Measurements from ENCODE around the gene MBNL1.

The MBNL1 gene, protein sequence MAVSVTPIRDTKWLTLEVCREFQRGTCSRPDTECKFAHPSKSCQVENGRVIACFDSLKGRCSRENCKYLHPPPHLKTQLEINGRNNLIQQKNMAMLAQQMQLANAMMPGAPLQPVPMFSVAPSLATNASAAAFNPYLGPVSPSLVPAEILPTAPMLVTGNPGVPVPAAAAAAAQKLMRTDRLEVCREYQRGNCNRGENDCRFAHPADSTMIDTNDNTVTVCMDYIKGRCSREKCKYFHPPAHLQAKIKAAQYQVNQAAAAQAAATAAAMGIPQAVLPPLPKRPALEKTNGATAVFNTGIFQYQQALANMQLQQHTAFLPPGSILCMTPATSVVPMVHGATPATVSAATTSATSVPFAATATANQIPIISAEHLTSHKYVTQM

DNA sequence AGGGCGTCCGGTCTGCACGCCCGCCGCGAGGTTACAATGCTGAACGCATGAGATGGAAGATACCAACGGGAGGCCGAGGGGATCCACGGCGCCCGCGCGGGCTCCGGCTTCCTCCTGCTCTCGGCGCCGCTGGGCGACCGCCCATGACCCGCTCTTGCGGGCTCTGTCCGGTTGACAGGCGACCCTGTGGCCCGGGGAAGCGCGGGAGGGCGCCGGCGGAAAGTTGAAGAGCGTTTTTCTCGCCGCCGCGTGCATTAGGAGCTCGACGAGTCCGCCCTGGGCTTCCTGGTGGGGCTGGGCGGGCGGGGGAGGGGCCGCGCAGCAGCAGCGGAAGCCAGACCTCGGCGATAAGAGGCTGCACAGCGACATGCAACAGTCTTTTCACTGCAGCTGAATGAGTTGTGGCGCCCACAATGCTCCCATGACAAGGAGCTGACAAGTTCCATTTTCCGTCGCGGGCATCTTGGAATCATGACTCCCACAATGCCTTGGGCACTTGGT, at the start of gene MBNL1:
TSS of gene MBNL1 (plus strand) at position 375 of the 501 bp plus-strand sequence. CDS start 31,265 bp downstream, outside the sequence.
- peak; percentile 92 for DNase-seq

DNA sequence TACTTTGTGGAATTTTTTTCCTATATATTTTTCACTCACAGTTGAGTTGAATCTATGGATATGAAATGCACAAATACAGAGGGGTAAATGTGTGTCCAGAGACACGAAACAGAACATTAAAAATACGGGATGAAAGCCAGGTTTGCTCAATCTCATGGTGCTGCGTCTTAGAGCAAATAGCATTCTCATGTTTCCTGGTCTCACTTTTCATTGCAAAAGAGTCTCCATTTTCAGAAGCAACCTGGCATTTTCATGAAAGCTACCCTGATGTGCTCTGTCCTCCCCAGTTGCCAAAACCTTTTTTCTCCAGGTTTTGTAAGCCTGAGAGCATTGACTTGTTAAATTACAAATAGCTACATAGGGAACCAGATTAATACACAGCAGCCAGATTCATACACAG, 49.5 kb upstream of the MBNL1 start:
- no peak for DNase-seq

DNA sequence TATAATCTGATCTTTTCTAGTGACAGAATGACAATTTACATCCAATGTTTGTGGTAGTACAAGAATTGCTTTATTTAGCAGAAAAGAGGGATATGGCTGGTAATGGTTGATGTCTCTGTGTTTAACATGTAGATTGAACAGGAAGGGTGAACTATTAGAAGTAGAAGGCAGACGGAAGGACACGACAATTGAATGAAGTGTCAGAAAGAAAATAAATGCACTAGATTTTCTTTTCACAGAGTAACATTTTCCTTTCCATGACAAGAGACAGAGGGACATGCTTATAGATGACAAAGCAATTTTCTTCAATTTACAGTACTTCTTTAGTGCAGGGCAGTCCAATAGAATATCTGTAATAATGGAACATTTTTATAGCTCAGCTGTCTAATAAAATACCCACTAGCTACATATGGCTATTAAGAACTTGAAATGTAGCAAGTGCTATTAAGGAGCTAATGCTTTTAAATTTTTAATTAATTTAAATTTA, 48.9 kb upstream of the MBNL1 start:
- no peak for DNase-seq

DNA sequence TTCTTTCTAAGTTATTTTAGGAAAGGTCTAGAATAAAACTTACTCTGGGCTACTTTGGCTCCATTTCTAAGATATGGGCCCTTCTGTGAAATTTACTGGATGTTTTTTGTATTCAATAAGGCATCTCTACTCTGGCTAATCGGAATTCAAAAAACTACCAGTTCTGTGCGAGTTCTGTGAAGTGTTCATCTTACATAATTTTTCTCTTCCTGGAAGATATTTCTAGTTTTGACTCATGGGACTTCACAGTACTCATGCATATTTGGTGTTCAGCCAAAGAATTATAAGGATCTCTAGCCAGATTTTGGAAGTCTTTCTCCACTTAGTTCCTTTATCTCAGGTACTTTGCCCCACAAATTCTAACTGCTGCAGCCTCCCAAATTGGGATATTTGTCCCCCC, 46.4 kb upstream of the MBNL1 start:
- peak; percentile 75 for DNase-seq

DNA sequence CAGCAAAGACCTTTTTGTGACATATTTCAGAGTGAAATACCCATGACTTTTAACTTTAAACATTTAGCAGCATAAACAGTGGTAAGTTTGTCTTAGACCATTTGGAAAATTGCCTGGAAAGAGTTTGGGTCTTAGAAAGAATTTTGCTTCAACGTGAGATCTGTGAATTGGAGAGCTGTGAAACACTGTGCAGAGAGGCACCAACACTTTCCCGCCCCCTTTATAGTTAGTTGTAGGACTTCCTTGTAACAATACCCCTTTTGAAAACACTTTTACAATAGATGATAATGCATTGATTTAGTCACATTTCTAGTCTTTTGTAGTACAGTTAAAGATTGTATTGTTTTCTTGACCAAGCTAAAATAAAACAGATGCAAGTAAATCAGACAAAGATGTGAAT, 43.5 kb upstream of the MBNL1 start:
- no peak for DNase-seq

DNA sequence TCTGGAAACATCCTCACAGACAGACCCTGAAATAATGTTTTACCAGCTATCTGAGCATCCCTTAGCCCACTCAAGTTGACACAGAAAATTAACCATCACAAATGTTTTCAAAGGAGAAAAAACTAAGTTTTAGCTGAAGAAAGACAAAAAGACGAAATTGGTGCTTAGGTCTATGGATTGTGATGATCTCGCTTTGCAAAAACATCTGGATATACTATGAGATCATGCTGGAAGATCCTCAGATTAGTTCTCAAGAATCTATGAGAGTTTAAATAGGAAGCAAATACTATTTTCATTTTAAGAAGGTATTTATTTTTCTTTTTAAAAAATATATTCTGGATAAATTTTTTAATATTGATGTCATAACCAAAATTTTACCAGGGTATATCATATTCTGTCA, 42.6 kb upstream of the MBNL1 start:
- no peak for DNase-seq

DNA sequence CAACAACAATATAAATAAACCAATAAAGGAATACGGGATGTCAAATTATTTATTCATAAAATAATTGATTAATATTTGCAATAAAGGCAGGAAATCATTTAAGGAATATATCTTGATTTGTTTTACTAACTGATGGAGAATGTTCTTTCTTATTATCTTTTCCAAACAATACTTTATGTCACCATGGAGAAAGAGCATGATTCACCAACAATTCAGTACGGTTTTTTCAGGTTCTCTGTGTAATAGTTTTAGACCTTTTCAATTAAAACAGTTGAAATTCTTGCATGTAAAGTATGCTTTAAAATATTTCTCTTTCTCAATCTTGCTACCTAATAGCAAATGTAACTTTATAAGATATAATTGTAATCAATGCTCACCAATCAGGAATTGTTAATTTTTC, 41.7 kb upstream of the MBNL1 start:
- DNase-seq, result no peak

DNA sequence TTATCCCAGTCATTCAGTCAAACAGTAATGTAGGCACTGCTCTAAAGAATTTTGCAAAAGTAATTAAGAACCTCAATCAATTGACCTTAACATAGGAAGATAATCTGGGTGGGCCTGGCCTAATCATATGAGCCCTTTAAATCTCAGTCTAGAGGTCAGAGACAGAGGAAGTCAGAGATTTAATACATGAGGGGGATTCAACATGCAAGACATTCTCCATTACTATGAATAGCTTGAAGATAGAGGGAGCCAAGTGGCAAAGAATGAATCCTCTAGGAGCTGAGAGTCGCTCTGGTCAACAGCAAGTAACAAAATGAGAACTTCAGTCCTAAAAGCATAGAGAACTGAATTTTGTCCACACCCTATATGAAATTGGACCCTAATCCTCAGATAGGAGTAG, 39.0 kb upstream of the MBNL1 start:
- no peak for DNase-seq

DNA sequence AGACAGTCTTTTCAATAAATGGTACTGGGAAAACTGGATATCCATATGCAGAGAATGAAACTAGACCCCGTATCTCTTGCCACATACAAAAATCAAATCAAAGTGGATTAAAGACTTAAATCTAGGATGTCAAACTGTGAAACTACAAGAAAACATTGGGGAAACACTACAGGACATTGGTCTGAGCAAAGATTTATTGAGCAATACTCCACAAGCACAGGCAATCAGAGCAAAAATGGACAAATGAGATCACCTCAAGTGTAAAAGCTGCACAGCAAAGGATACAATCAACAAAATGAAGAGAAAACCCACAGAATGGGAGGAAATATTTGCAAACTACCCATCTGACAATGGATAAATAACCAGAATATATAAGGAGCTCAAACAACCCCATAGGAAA, 38.4 kb upstream of the MBNL1 start:
- DNase-seq, result no peak

DNA sequence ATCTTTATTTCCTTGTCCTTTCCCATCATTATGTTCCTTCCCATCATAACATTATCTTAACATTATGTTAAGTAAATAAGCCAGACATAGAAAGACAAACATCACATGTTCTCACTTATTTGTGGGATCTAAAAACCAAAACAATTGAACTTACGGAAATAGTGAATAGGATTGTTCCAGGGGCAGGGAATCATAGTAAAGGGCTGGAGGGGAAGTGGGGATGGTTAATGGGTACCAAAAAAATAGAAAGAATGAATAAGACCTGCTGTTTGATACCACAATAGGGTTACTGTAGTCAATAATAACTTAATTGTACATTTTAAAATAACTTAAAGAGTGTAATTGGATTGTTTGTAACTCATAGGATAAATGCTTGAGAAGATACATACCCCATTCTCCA, 36.7 kb upstream of the MBNL1 start:
- no peak for DNase-seq

DNA sequence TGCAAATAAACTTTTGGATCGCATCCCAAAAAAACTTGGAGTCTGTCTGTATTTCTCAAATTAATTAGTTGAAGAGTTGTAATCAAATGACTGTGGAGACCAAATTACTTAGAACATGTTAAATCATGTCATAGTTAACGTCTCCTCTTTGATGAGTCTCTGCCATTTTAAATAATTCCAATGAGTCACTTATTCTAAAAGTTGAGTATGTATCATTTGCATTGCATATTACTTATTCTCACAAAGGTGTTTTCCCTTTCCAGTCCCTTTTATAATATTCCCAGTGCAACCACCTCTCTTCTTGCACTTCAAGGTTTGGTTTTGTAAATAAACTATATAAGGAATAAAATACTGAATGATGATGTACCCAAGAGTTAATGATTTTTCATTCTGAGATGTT, 36.0 kb upstream of the MBNL1 start:
- DNase-seq, result no peak

DNA sequence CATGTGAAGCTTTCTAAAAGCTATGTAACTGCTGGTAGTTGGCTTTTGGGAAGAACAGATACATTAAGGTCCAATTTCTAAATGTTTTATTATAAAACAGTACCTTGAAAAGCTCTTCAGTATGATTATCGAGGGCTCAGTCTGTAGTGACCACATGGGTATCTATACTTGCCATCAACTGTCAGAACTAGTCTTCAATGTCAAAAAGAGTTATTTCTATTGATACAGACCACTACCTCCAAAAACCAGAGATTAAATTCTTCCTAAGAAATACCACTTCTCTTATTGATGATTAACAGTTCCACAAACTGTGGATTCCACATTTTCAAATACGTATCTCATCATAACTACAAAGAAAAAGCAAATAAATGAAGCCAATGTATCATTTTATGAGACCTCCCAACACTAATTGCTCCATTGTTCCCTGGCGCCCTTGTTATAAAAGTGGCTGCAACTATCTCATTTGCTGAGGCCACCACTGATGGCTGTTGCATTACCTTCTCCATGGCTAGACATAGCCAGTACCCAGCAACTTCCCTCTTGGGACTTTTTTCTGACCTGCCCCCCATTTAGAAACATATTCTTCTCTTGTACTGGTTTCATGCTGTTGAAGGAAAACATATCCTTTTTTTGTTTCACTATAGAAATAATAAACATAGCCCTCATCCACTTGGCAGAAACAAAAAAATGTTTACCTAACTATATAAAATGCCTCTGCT, 33.9 kb upstream of the MBNL1 start:
- DNase-seq, result no peak

DNA sequence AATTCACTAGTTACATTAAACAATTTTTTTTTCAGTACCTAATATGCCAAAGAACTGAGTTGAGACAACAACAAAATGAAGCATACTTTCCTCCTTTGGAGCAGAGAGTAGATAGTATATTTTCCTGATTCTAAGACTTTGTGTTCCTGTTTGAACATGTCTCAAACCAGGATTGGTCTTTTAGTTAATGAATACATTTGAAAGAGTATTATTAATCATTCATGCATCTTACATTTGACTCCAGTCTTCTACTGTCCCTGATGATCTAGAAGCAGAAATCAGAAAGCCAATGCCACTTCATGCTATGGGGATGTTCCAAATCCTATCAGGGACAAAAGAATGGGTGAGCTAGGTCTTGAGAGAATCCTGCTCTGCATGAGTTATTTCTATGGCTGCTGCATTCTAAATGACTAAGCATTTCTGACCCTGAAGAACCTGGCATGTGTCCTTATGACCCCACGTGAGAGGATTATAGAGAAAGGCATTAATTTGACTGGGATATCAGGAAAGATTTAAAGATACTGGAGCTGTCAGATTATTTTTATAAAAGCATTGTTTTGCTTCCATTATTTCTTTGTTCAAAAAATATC, 32.9 kb upstream of the MBNL1 start:
- DNase-seq, result no peak

DNA sequence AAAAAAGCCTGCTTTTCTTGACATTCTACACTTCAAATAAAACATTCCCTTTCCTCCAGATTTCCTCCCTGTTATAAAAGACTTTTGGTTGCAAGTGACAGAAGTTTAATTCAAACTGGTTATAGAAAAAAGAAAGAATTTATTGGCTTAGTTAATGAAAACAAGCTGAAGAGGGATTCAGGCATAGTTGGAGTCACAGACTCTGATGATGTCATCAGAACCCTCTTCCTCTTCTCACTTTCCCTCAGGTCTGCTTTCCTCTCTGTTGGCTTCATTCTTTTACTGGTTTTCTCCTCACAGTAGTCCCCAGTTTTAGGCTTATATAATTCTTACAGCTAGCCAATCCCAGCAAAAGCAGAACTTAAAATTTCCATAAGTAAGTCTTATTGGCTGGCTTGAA, 32.0 kb upstream of the MBNL1 start:
- no peak for DNase-seq

DNA sequence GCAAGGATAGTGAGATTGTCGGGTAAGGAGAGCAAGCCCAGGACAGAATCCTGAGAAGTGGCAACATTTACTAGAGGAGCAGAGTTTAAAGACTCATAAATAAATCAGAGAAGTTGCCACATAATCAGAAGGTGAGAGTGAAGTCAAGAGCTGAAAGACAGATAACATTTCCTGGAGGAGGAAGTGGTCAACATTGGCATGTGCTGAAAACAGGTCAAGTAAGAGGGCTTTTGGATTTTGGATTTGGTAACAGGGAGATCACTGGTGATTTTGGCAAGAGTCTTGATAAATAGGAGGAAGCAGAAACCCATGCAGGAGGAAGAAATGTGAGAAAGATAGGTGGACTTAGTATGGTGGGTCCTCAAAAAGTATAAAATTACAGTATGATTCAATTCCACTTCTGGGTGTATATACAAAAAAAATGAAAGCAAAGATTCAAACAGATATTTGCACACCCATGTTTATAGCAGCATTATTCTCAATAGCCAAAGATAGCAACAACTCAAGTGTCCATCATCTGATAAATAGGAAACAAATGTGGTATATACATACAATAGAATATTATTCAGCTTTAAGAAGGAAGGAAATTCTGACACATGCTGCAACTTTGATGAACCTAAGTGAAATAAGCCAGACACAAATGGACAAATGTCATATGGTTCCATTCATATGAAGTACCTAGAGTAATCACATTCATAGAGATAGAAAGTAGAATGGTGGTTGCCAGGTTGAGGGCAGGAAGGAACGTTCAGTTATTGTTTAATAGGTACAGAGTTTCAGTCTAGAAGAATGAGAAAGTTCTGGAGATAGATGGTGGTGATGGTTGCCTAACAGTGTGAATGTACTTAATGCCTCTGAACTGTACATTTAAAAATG, 27.3 kb upstream of the MBNL1 start:
- peak; percentile 68 for DNase-seq

DNA sequence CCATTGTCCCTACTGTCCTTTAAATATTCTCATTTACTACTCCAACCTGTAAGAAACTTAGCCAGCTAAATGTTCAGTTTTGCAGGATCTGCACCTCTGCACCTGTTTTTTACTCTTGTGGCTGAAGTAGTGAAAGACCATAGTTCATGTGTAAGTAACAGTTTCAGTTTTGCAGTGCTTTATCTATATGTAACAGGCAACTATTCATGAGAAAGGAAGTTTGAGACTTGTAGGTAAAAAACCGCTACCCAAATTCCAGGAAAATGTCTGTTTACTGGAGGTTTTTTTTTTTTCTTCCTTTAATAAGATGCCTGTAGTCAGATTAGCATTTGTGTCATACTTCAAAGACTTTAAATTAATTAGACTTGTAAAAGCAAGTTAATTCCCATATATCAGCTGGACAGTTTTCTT, 25.4 kb upstream of the MBNL1 start:
- DNase-seq, result peak; percentile 83

DNA sequence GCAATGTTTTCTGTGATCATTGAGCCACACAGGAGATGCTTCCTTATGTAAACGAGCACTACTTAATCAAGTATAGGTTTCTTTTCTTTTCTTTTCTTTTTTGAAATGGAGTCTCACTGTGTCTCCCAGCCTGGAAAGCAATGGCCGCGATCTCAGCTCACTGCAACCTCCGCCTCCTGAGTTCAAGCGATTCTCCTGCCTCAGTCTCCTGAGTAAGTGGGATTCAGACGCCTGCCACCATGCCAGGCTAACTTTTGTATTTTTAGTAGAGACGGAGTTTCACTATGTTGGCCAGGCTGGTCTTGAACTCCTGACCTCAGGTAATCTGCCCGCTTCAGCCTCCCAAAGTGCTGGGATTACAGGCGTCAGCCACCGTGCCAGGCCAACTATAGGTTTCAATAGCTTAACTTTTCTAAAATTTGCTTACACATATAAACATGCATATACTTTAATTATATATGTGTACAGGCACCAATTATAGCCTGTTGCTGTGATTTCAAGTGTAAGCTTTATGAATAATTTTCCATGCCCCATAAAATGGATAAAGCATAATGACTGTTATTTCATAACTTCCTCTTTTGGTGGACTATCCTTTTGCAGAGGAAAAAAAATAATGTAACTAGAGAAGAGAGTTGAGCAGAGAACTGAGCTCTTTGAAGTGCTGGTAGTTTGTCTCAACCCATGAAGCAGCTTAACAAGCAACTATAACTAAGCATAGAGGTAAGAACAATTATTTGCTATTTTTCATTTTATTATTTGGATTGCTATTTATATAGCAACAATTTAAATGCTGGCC, 24.8 kb upstream of the MBNL1 start:
- no peak for DNase-seq

DNA sequence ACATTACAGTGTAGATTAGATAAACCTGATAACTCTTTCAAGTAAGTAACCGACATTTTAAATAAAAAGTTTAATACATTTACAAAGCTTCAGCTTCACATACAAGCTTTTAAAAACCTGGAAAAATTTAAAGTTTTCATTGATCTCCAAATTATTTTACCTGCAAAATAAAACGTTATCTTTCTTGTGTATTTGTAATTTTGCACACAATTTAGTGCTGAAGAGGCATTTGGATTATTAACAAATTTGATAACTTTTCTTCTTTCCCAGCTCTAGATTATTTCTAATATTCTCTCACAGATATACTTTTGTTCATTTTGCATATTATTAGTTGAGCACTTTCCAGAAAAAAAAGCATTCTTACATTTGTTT, 24.2 kb upstream of the MBNL1 start:
- no peak for DNase-seq

DNA sequence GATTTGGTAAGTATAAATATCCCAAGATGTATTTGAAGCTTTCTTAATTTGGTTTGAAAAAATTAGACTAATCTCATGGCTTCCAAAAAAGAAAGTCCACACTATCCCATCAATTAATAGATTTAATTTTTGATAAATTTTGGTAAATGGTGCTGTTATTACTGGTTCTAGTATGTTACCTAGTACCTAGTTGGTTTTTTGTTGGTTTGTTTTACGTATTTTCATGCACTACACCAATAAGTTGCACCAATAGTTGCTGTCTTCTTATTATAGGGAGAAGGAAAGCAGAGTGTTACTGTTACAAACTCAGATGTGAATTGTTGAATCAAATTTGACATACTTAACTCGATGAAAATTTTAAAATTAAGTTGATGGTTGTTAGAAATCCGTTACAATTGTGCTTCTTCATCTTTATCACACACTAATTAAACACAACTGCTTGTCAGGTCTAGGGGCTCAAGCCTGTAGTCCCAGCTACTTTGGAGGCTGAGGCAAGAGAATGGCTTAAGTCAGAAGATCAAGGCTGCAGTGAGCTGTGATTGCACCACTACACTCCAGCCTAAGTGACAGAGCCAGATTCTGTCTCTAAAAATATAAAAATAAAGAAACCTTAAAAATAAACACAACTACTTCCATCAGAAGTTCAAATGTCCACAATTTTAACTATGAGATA, 23.1 kb upstream of the MBNL1 start:
- DNase-seq, result no peak

DNA sequence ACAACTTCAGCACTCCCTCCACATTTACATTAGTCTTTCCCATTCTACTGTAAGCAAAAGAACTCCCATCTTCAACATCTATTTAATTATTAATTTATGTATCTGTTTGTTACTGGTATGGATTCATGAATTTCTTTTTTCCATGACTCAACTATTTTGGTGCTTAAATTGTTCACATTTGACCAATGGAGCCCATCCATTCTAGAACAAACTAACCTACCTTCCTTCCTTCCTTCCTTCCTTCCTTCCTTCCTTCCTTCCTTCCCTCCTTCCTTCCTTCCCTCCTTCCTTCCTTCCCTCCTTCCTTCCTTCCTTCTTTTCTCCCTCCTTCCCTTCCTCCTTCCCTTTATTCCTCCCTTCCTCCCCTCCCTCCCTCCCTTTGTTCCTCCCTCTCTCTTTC, 16.8 kb upstream of the MBNL1 start:
- no peak for DNase-seq

DNA sequence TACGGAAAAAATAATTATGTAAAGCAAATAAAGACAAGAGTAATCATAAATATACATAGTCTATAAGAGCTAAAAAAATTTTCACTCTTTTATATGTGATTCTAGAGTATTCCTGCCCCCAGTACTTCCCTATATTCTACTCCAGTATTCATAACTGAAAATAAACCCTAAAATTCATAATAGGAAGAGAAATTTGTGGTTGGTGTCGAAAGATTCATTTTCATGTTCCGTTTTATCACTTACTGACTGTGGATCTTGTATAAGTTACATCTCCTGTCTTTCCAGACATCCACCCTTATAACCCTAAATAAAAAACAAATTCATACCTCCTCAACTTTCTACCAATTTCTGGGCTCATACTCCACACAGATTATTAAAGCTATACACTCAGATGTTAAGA, 16.0 kb upstream of the MBNL1 start:
- no peak for DNase-seq

Measured in activated CD4-positive, alpha-beta T cell treated with anti-CD3 and anti-CD28 coated beads, Interleukin-2, Interleukin-6, amounts not matched to agents 100 ng/mL and 50 ng/mL, durations not matched to agents 16 hours and 8 hours (primary cell).